KG1 (cell line): ENCODE measurements around the gene KRTAP9-7.
"Not testable (repeated sequence)": the region's sequence is repeated elsewhere in the genome, so short reads cannot be mapped to it uniquely, and the experiment has no call there.

Experiments
- DNase-seq: peaks from one replicate; lab custom pipeline; 2025; lab: John Stamatoyannopoulos, UW

Gene KRTAP9-7

GRCh38 chr17:41275648-41276190 lies at the start of gene KRTAP9-7:
KRTAP9-7 (plus strand) TSS chr17:41275698; CDS start chr17:41275698, 0 bp downstream.
- not testable (repeated sequence) for DNase-seq

GRCh38 chr17:41226051-41226450 lies 49.4 kb upstream of the KRTAP9-7 start:
- DNase-seq = no peak

- not testable (repeated sequence) for DNase-seq
Measured at GRCh38 chr17:41226598-41227095, 48.9 kb upstream of the KRTAP9-7 start, which contains the start of gene KRTAP9-2. KRTAP9-2 (plus strand) TSS chr17:41226648; CDS start chr17:41226655, 7 bp downstream.

DNA sequence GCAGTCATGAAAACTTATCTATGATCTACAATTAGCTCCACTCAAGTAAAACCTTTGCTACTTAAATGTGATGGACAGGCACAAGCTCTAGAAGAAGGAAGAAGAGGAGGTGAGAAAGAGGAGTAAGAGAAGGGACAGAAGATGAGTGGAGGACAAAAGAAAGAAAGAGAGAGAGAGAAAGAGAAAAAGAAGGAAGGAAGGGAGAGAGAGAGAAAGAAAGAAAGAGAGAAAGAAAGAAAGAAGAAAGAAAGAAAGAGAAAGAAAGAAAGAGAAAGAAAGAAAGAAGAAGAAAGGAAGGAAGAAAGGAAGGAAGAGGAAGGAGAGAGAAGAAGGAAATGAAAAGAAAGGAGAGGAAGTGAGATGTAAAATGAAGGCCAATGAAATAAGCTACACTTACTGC lies 45.4 kb upstream of the KRTAP9-7 start:
- no peak for DNase-seq

DNA sequence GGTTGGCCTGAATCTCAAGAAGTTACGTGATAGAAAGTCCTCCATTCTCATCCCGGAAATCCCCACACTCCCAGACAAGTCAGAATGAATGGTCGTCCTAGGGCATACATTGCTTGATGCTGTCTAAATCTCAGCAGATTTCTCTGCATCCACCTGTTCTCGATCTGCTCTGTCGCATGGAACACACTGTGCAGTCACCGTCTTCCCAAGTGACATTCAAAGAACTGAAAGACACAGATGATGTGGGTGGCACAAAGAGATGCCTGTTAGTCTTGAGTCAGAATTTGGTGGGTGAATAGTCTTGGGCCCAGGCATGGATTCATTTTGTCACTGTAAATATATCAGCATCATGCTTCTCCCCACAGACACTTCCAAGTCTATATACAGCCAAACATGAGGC lies 43.8 kb upstream of the KRTAP9-7 start:
- DNase-seq = no peak

DNA sequence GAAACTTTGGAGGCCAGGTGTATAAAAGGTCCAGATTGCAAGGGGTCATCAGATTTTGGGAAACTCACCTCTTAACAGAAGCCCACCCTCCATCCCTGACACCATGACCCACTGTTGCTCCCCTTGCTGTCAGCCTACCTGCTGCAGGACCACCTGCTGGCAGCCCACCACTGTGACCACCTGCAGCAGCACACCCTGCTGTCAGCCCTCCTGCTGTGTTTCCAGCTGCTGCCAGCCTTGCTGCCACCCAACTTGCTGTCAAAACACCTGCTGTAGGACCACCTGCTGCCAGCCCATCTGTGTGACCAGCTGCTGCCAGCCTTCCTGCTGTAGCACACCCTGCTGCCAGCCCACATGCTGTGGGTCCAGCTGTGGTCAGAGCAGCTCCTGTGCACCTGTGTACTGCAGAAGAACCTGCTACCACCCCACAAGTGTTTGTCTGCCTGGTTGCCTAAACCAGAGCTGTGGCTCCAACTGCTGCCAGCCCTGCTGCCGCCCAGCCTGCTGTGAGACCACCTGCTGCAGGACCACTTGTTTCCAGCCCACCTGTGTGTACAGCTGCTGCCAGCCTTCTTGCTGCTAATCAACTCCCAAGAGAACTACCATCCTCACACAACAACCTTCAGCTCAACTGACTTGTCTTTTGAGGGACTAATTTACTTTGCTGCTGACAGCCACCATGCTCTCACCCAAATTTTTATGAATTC lies 42.9 kb upstream of the KRTAP9-7 start, which contains the start of gene KRTAP9-3:
Gene KRTAP9-3, plus strand, starts transcription at position 51 of the 707 bp plus-strand sequence. Its CDS starts 53 bp downstream, at position 104.
- not testable (repeated sequence) for DNase-seq

GRCh38 chr17:41237116-41237515 lies 38.4 kb upstream of the KRTAP9-7 start:
- DNase-seq = not testable (repeated sequence)

DNA sequence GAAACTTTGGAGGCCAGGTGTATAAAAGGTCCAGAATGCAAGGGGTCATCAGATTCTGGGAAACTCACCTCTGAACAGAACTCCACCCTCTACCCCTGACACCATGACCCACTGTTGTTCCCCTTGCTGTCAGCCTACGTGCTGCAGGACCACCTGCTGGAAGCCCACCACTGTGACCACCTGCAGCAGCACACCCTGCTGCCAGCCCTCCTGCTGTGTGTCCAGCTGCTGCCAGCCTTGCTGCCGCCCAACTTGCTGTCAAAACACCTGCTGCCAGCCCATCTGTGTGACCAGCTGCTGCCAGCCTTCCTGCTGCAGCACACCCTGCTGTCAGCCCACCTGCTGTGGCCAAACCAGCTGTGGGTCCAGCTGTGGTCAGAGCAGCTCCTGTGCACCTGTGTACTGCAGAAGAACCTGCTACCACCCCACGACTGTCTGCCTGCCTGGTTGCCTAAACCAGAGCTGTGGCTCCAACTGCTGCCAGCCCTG lies 37.5 kb upstream of the KRTAP9-7 start, which contains the start of gene KRTAP9-8:
Gene KRTAP9-8, plus strand, starts transcription at position 51 of the 489 bp plus-strand sequence. Its CDS starts 53 bp downstream, at position 104.
- DNase-seq = not testable (repeated sequence)

- not testable (repeated sequence) for DNase-seq
Measured at GRCh38 chr17:41246995-41247787, 28.3 kb upstream of the KRTAP9-7 start.

- DNase-seq = not testable (repeated sequence)
Measured at GRCh38 chr17:41249637-41250240, 25.8 kb upstream of the KRTAP9-7 start, which contains the start of gene KRTAP9-4. KRTAP9-4 (plus strand) TSS chr17:41249687; CDS start chr17:41249721, 34 bp downstream.

- no peak for DNase-seq
Measured at GRCh38 chr17:41251261-41251660, 24.2 kb upstream of the KRTAP9-7 start.

DNA sequence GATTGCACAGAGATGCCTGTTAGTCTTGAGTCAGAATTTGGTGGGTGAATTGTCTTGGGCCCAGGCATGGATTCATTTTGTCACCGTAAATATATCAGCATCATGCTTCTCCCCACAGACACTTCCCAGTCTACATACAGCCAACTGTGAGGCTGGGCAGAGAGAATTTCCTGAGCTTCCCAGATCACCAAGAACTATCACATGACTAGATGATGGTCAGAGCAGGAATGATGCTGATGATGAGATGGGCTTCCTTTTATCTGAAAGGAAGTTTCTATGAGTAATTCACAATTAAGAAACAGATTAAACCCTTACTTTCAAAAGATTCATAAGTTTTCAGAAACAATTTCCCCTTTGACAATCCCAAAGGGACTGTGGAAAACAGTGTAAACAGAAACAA lies 20.6 kb upstream of the KRTAP9-7 start:
- DNase-seq = no peak

DNA sequence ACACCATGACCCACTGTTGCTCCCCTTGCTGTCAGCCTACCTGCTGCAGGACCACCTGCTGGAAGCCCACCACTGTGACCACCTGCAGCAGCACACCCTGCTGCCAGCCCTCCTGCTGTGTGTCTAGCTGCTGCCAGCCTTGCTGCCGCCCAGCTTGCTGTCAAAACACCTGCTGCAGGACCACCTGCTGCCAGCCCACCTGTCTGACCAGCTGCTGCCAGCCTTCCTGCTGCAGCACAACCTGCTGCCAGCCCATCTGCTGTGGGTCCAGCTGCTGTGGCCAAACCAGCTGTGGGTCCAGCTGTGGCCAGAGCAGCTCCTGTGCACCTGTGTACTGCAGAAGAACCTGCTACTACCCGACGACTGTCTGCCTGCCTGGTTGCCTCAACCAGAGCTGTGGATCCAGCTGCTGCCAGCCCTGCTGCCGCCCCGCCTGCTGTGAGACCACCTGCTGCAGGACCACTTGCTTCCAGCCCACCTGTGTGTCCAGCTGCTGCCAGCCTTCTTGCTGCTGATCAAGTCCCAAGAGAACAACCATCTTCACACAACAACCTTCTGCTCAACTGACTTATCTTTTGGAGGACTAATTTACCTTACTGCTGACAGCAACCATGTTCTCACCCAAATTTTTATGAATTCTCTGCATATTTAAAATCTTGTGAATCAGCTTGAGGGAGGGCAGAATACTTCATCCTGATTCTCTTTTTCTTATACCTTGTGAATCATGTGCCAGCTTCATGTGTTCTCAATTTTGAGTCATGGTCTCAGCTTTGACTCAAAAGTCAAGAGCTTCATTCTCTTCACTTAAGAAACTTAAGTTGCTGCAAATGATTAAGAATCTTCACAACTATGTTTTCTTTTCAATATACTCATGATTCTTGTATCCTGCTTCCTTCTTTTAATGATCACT lies 19.9 kb upstream of the KRTAP9-7 start, which contains the start of gene KRTAP9-9:
Gene KRTAP9-9, plus strand, starts transcription at position 4 of the 910 bp plus-strand sequence.
- not testable (repeated sequence) for DNase-seq

GRCh38 chr17:41256291-41256685 lies 19.2 kb upstream of the KRTAP9-7 start:
- DNase-seq = no peak

DNA sequence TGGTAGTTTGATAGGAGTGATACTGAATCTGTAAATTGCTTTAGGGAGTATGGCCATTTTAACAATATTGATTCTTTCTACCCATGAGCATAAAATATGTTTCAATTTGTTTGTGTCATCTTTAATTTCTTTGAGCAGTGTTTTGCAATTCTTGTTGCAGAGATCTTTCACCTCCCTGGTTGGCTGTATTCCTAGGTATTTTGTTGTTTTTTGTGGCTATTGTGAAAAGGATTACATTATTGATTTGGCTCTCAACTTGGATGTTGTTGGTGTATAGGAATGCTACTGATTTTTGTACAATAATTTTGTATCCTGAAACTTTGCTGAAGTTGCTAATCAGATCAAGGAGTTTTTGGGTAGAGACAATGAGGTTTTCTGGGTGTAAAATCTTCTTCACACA lies 17.1 kb upstream of the KRTAP9-7 start:
- DNase-seq = no peak

- no peak for DNase-seq
Measured at GRCh38 chr17:41263212-41263611, 12.3 kb upstream of the KRTAP9-7 start.

DNA sequence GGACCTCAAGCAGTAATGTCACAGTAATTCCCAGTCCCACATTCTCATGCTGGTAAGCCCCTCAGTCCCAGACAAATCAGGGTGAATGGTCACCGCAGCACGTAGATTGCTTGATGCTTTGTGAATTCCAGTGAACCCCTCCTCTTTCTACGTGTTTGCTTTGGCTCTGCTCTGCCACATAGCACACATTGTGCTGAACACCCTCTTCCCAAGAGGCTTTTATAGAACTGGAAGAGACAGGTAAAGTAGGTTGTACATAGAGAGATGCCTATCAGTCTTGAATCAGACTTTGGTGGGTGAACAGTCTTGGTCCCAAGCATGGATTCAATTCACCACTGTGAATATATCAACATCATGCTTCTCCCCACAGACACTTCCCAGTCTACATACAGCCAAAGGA lies 10.9 kb upstream of the KRTAP9-7 start:
- no peak for DNase-seq

- no peak for DNase-seq
Measured at GRCh38 chr17:41265078-41265477, 10.4 kb upstream of the KRTAP9-7 start, which contains the start of gene KRTAP9-6. KRTAP9-6 (plus strand) TSS chr17:41265378; CDS start chr17:41265378, 0 bp downstream.

GRCh38 chr17:41267711-41268110 lies 7.8 kb upstream of the KRTAP9-7 start:
- DNase-seq = no peak

DNA sequence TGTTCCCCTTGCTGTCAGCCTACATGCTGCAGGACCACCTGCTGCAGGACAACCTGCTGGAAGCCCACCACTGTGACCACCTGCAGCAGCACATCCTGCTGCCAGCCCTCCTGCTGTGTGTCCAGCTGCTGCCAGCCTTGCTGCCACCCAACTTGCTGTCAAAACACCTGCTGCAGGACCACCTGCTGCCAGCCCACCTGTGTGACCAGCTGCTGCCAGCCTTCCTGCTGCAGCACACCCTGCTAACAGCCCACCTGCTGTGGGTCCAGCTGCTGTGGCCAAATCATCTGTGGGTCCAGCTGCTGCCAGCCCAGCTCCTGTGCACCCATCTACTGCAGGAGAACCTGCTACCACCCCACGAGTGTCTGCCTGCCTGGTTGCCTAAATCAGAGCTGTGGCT lies 4.2 kb upstream of the KRTAP9-7 start:
- not testable (repeated sequence) for DNase-seq
